Activated CD8-positive, alpha-beta T cell treated with anti-CD3 and anti-CD28 coated beads for 36 hours (primary cell): ENCODE measurements around the gene MTR. TPM values are rescaled to one million over a fixed set of nuclear protein-coding genes. Genes with fewer than 3 reads are reported as not detected.

Experiments
- ATAC-seq: fragments of 200-7000 bp; cut with Tn5 transposase; one replicate; pipeline ENCODE4 v1.10.0; 2021; ENCODE audit warnings: mild to moderate bottlenecking, moderate library complexity
- CTCF ChIA-PET: fragments of 350-600 bp; sonication (Branson Sonifier 250); formaldehyde crosslinking; loops from one replicate; lab custom pipeline; 2021; ENCODE audit warnings: antibody characterized with exemption; lab: Charles Lee
- POLR2A ChIA-PET: fragments of 350-600 bp; sonication (Branson Sonifier 250); formaldehyde crosslinking; loops from one replicate; lab custom pipeline; 2021; ENCODE audit warnings: antibody characterized with exemption; lab: Charles Lee
- DNase-seq: peaks from one replicate; pipeline ENCODE4 v3.0.0-alpha.2; 2020
- H3K27ac Mint-ChIP-seq: one replicate; pipeline ENCODE4 v1.8.0; 2021; ENCODE audit warnings: mild to moderate bottlenecking, mixed read lengths
- H3K27me3 Mint-ChIP-seq: one replicate; pipeline ENCODE4 v1.8.0; 2021; ENCODE audit warnings: mixed read lengths
- H3K36me3 Mint-ChIP-seq: one replicate; pipeline ENCODE4 v1.8.0; 2021; ENCODE audit warnings: low read depth, mixed read lengths
- H3K4me1 Mint-ChIP-seq: one replicate; pipeline ENCODE4 v1.8.0; 2021; ENCODE audit warnings: low read depth, mixed read lengths
- H3K4me3 Mint-ChIP-seq: one replicate; pipeline ENCODE4 v1.8.0; 2021; ENCODE audit warnings: mild to moderate bottlenecking, moderate library complexity, mixed read lengths
- H3K9me3 Mint-ChIP-seq: one replicate; pipeline ENCODE4 v1.8.0; 2021; ENCODE audit warnings: mixed read lengths
- intact Hi-C: fragments of 100-400 bp; cut with micrococcal nuclease; formaldehyde crosslinking; loops from one replicate; pipeline ENCODE4 v1.10.0; 2022
- total RNA-seq, 2 experiments: library from RNA; stranded (reverse); gene quantifications; one replicate each; pipeline ENCODE4 v1.2.3, GENCODE V29; 2021
- TF ChIP-seq, protein P1 (sequence below): fragments of 200-600 bp; IDR thresholded peaks from one replicate; pipeline ENCODE4 v1.8.0; 2022; ENCODE audit warnings: antibody characterized with exemption, mild to moderate bottlenecking

Gene MTR
- total RNA-seq, 2 experiments from 2014 or later, result 72.4 to 72.7 TPM

DNA sequence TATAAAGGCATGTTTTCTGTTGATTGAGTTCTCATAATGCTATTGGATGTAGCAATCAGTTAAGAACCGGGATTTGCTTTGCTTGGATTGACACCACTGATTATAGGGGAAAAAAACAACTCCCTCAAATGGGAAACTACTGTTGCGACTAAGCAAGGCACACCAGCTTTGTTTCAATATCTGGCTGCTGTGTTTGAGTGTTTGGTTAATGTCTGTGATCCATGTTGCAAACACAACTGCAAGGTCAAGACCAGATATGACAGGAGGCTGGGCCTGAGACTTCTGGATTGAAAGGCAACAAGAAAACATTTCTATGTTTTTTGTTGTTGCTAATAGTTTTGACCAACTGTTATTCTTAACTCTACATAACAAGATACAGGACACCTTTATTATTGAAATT lies 50.7 kb downstream of the MTR start:
- POLR2A ChIA-PET, result no interaction called here
- CTCF ChIA-PET, result no interaction called here

DNA sequence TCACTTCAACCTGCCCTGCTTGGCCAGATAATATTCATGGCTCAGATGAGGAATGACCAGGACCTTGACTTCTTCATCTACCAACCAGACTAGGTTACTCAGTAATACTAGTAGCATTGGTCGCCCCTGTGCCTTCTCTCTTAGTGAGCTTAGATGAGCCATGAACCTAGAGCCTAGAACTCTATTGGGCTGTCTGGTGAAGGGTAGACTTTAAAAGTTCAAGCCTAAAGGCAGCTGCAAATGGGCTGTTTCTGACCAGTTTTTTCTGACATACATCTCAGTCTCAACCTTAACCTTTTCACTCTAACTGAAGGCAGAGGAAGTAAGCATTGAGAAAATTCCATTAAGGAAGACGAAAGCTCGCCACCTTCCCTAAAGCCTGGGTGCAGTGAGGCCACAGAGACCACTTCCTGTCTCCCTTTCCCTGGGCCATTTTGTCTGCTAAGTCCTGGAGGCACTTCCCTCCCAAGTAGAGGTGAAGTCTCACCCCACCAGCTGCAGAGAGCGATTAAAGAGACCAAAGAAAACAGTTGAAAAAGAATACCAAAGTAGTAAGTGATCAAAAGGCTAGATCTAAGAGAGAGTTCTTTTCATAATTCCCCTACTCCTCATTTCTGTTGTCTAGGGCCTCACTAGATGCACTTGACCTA lies 53.3 kb downstream of the MTR start:
- no peak for ATAC-seq
- peaks cover 17% of the 10 kb centered on the region for H3K4me1 Mint-ChIP-seq
- no peak overlapping the region for H3K4me3 Mint-ChIP-seq
- H3K27ac Mint-ChIP-seq, result peak overlapping the region; percentile 47
- no peaks in the 10 kb centered on the region for H3K9me3 Mint-ChIP-seq
- ChIA-PET POLR2A (interaction anchor here (1.1 kb wide), 1 partner anchor 23 kb away, joined by 3 read pairs; no protein-coding TSS in a partner anchor), CTCF (interaction anchor here (1.6 kb wide), 1 partner anchor 90 kb away, joined by 3 read pairs; no protein-coding TSS in a partner anchor)
- peaks cover 42% of the 10 kb centered on the region for H3K36me3 Mint-ChIP-seq
- intact Hi-C loops, result no loop called here
- no peaks in the 10 kb centered on the region for H3K27me3 Mint-ChIP-seq
- no peak for DNase-seq
- TF ChIP-seq, protein P1, sequence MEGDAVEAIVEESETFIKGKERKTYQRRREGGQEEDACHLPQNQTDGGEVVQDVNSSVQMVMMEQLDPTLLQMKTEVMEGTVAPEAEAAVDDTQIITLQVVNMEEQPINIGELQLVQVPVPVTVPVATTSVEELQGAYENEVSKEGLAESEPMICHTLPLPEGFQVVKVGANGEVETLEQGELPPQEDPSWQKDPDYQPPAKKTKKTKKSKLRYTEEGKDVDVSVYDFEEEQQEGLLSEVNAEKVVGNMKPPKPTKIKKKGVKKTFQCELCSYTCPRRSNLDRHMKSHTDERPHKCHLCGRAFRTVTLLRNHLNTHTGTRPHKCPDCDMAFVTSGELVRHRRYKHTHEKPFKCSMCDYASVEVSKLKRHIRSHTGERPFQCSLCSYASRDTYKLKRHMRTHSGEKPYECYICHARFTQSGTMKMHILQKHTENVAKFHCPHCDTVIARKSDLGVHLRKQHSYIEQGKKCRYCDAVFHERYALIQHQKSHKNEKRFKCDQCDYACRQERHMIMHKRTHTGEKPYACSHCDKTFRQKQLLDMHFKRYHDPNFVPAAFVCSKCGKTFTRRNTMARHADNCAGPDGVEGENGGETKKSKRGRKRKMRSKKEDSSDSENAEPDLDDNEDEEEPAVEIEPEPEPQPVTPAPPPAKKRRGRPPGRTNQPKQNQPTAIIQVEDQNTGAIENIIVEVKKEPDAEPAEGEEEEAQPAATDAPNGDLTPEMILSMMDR, result no peak

More for the DNA sequence above, 50.7 kb downstream of the MTR start:
- no peaks in the 10 kb centered on the region for H3K27me3 Mint-ChIP-seq
- TF ChIP-seq, protein P1, result no peak
- H3K9me3 Mint-ChIP-seq, result no peaks in the 10 kb centered on the region
- ATAC-seq (no peak), DNase-seq (no peak)
- H3K4me1 Mint-ChIP-seq, result peaks cover 17% of the 10 kb centered on the region
- no peak overlapping the region for H3K27ac Mint-ChIP-seq
- intact Hi-C loops, result no loop called here
- no peak overlapping the region for H3K4me3 Mint-ChIP-seq
- peaks cover 48% of the 10 kb centered on the region for H3K36me3 Mint-ChIP-seq

- H3K9me3 Mint-ChIP-seq, result no peaks in the 10 kb centered on the region
- intact Hi-C loops, result no loop called here
- no peak overlapping the region for H3K4me3 Mint-ChIP-seq
- TF ChIP-seq, protein P1, result no peak
- no peak overlapping the region for H3K27ac Mint-ChIP-seq
- DNase-seq (no peak), ATAC-seq (no peak)
- peaks cover 17% of the 10 kb centered on the region for H3K4me1 Mint-ChIP-seq
- ChIA-PET CTCF (interaction anchor here (0.8 to 1.5 kb wide), 4 partner anchors 9 to 91 kb away, joined by 3 to 4 read pairs (median 4); no protein-coding TSS in a partner anchor), POLR2A (interaction anchor here (0.6 kb wide), 1 partner anchor 28 kb away, joined by 5 read pairs; no protein-coding TSS in a partner anchor)
- peaks cover 56% of the 10 kb centered on the region for H3K36me3 Mint-ChIP-seq
- no peaks in the 10 kb centered on the region for H3K27me3 Mint-ChIP-seq
Measured at GRCh38 chr1:236850077-236850979, 55.2 kb downstream of the MTR start.

GRCh38 chr1:236851871-236852270 lies 56.8 kb downstream of the MTR start:
- no peaks in the 10 kb centered on the region for H3K27me3 Mint-ChIP-seq
- ATAC-seq (no peak), DNase-seq (no peak)
- H3K36me3 Mint-ChIP-seq, result peaks cover 63% of the 10 kb centered on the region
- ChIA-PET CTCF (interaction anchor here (1.0 kb wide), 2 partner anchors 18 to 92 kb away, joined by 3 to 4 read pairs; no protein-coding TSS in a partner anchor), POLR2A (no interaction called here)
- no peak overlapping the region for H3K4me3 Mint-ChIP-seq
- TF ChIP-seq, protein P1, result no peak
- intact Hi-C loops, result no loop called here
- peaks cover 17% of the 10 kb centered on the region for H3K4me1 Mint-ChIP-seq
- H3K27ac Mint-ChIP-seq, result no peak overlapping the region
- no peaks in the 10 kb centered on the region for H3K9me3 Mint-ChIP-seq
